GM12865 (cell line): ENCODE results near the gene GALM.
A peak's percentile ranks its signal among the peaks of the same experiment; 100 is the strongest.
"Not testable (repeated sequence)": the region's sequence is repeated elsewhere in the genome, so short reads cannot be mapped to it uniquely, and the experiment has no call there.

Source experiments
- DNase-seq: peaks from one replicate; pipeline ENCODE4 v3.0.0; 2010; ENCODE audit warnings: low read depth
- H3K4me3 ChIP-seq: 2 replicates; pipeline ENCODE4 v1.5.1; 2011; ENCODE audit warnings: mild to moderate bottlenecking, low read depth, low read length, control low read depth
- CTCF ChIP-seq: IDR thresholded peaks from 2 replicates; pipeline ENCODE4 v1.5.1; 2011; ENCODE audit warnings: low read length, control low read depth, low read depth, inconsistent platforms; ENCODE audit not compliant: insufficient read depth; ENCODE audit errors: missing control alignments

GALM gene

GRCh38 chr2:38704664-38705063 lies 38.8 kb downstream of the GALM start:
- no peak overlapping the region for H3K4me3 ChIP-seq
- TF ChIP-seq CTCF, result no peak
- no peak for DNase-seq

- no peak for DNase-seq
- no peak overlapping the region for H3K4me3 ChIP-seq
- no peak for TF ChIP-seq CTCF
These were observed 41.0 kb downstream of the GALM start for GRCh38 chr2:38706846-38707345.

- DNase-seq, H3K4me3 ChIP-seq: not testable (repeated sequence)
These were observed 42.6 kb downstream of the GALM start for GRCh38 chr2:38708491-38708890.

GRCh38 chr2:38708900-38709566 lies 43.1 kb downstream of the GALM start:
- no peak for DNase-seq
- no peak overlapping the region for H3K4me3 ChIP-seq
- TF ChIP-seq CTCF, result no peak

- H3K4me3 ChIP-seq, result no peak overlapping the region
- no peak for TF ChIP-seq CTCF
- peak; percentile 73 for DNase-seq
These were observed 43.8 kb downstream of the GALM start for GRCh38 chr2:38709567-38710194.

- no peak for DNase-seq
- TF ChIP-seq CTCF, result no peak
- H3K4me3 ChIP-seq, result no peak overlapping the region
These were observed 45.6 kb downstream of the GALM start for GRCh38 chr2:38711558-38711957.

GRCh38 chr2:38712413-38712812 lies 46.5 kb downstream of the GALM start:
- no peak for DNase-seq
- H3K4me3 ChIP-seq, result no peak overlapping the region
- no peak for TF ChIP-seq CTCF
